ENCODE results near the gene OPCML.

DNA sequence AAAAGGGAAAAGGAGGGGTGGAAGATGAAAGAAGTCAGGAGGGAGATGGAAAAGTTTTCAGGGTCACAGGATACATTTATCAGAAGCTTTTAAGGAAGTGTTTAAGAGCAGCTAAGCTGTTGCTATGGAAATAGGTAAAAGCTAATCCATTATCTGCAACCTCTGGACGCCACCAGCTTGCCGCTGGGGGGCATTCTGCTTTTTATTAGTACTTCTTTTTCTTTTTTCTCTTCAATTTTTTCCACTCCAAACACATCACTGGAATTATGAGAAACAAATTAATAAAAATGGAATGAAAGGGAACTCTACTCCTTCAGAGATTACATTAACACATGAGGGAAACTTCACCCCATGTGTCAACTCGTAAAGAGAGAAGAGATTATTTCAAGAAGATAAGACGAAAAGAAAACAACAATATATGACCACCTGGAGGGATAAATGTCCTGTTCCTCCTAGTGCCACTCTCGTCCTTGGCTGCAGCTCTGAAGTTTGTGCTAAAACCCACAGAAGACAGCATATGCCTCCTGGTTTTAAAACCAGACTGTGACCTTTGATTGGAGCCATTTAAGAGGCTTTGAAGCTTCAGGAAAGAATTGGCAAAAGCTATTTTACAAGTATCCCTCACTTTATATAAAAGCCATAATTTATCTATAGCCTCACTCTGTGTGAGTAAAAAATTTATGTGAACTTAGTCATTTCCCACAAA, 972.8 kb downstream of the OPCML start:
- TF ChIP-seq POLR2AphosphoS5 (IDR thresholded peaks at IDR 0.05; ENCODE audit: low read depth) (no peak), CTCF (IDR thresholded peaks at IDR 0.05; ENCODE audit: insufficient read depth, low read length) (no peak), GABPA (IDR thresholded peaks at IDR 0.05; ENCODE audit: low read depth) (no peak), SPI1 (IDR thresholded peaks at IDR 0.05; ENCODE audit: borderline replicate concordance, low read depth) (no peak)

All from HL-60 (cell line).